ENCODE measurements around the gene SNX8.

The SNX8 gene

DNA sequence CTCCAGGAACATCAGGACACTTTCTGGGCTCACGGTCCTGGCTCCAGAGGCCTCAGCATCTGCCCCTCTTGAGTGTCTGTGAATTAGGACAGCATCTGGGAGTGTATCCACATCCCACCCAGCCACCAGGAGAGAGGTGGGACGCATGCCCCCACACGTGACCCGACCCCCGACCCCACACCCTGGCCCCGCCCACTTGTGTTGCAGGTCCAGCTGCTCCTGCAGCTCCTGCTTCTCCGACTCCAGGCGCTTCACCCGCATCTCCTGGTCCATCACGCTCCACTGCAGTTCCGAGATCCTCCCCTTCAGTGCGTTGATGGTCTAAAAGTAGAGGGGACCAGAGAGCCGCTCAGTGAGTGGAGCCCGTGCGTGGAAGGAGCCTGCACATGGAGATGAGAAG, 95.1 kb downstream of the SNX8 start:
- no peak overlapping the region for H3K4me3 ChIP-seq (ENCODE audit: low read depth, low read length)
- no peak for DNase-seq (ENCODE audit: low read depth, low spot score)
- TF ChIP-seq, protein P1, sequence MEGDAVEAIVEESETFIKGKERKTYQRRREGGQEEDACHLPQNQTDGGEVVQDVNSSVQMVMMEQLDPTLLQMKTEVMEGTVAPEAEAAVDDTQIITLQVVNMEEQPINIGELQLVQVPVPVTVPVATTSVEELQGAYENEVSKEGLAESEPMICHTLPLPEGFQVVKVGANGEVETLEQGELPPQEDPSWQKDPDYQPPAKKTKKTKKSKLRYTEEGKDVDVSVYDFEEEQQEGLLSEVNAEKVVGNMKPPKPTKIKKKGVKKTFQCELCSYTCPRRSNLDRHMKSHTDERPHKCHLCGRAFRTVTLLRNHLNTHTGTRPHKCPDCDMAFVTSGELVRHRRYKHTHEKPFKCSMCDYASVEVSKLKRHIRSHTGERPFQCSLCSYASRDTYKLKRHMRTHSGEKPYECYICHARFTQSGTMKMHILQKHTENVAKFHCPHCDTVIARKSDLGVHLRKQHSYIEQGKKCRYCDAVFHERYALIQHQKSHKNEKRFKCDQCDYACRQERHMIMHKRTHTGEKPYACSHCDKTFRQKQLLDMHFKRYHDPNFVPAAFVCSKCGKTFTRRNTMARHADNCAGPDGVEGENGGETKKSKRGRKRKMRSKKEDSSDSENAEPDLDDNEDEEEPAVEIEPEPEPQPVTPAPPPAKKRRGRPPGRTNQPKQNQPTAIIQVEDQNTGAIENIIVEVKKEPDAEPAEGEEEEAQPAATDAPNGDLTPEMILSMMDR (IDR thresholded peaks at IDR 0.05; ENCODE audit: insufficient read depth, low read length, missing control alignments), result no peak
- ChIA-PET CTCF (interaction anchor here (1.0 kb wide), 1 partner anchor 12 kb away, joined by 3 read pairs; no protein-coding TSS in a partner anchor), POLR2A (no interaction called here)

DNA sequence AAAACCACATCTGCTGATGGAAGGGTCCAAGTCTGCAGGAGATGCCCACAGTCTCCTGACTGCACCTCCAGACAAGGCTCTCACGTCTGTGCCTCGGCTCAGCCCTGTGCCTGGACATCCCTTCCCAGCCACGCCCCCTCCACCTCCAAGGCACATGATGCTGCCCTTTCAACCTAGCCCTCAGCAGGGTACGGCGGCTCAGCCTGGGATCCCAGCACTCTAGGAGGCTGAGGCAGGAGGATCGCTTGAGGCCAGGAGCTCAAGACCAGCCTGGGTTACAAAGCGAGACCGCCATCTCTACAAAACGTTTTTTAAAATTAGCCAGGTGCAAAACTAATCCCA, 95.8 kb downstream of the SNX8 start:
- DNase-seq (ENCODE audit: low read depth, low spot score), result no peak
- TF ChIP-seq, protein P1 (IDR thresholded peaks at IDR 0.05; ENCODE audit: insufficient read depth, low read length, missing control alignments), result no peak
- POLR2A ChIA-PET, result no interaction called here
- CTCF ChIA-PET, result interaction anchor here (1.0 kb wide), 2 partner anchors 13 to 130 kb away, joined by 3 read pairs; no protein-coding TSS in a partner anchor
- no peak overlapping the region for H3K4me3 ChIP-seq (ENCODE audit: low read depth, low read length)

DNA sequence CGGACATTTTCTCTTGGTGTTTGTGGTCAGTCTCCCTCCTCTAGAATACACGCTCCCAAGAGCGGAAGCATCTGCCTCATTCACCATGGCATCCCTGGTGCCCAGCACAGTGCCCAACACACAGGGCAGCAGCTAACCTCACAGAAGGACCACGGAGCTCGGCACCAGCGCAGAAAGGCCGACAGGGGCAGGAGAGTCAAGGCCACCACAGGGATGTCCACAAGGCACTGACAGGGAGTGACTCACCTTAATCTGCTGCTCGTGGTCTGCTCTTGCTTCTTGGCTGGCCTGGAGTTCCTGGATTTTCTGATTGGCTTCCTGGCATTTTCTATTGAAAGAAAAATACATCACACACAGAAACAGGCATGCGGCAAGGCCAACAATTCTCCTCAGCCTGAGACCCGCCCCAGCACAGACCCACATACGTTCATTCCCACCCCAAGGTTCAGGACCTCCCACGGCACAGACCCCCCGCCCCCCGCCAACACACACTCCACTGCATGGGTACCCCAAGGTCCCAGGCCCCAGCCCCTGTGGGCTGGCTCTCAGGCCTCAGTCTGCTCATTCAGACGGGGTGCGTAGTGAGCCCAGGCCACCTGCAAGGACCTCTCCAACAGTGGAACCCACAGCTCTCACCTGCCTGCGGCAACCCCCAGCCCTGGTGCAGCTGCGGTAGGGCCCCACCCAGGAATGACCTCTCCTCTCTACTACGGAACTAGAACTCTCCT, 96.4 kb downstream of the SNX8 start:
- TF ChIP-seq, protein P1 (IDR thresholded peaks at IDR 0.05; ENCODE audit: insufficient read depth, low read length, missing control alignments), result no peak
- ChIA-PET CTCF (interaction anchor here (1.0 kb wide), 2 partner anchors 14 to 130 kb away, joined by 3 read pairs; no protein-coding TSS in a partner anchor), POLR2A (no interaction called here)
- DNase-seq (ENCODE audit: low read depth, low spot score), result no peak
- no peak overlapping the region for H3K4me3 ChIP-seq (ENCODE audit: low read depth, low read length)

DNA sequence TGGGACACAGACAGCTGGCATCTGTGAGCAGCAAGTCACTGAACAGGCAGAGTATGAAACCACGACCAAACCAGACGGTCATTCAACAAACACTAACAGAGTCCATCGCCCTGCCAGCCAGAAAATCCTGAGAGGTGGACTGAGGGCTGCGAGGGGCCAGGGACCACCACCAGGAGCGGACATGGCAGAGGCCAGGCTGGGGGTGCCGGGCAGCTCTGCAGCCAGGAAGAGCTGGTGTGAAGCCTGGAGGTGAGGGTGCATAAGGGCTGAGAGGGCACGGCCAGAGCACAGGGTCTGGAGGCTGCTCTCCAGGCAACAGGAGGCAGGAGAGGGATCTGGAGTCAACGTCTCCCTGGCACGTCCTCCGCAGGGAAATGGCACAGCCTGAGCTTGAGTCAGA, 97.0 kb downstream of the SNX8 start:
- ChIA-PET POLR2A (no interaction called here), CTCF (interaction anchor here (0.8 to 2.6 kb wide), 2 partner anchors 9 to 131 kb away, joined by 3 to 8 read pairs; no protein-coding TSS in a partner anchor)
- no peak for DNase-seq (ENCODE audit: low read depth, low spot score)
- TF ChIP-seq, protein P1 (IDR thresholded peaks at IDR 0.05; ENCODE audit: insufficient read depth, low read length, missing control alignments), result no peak
- no peak overlapping the region for H3K4me3 ChIP-seq (ENCODE audit: low read depth, low read length)

DNA sequence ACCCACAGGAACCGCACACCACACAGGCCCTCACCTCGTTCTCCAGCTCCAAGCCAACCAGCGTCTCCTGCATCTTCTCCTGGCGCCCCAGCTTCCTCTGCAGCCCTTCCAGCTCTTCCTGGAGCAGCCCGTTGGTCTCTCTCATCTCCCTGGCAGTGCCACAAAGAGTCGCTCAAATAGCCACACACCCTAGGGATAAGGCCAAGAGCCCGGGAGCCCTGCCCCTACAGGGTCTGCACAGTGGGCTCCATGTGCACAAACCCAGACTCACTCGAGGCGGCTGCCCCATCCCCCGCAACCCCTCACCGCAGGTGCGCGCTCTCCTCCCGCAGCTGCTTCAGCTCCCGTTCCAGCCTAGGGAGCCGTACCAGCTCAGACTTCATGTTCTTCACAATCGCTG, 98.4 kb downstream of the SNX8 start:
- ChIA-PET POLR2A (interaction anchor here (1.1 kb wide), 1 partner anchor 17 kb away, joined by 3 read pairs; the partner anchor contains the start of gene MAD1L1), CTCF (interaction anchor here (0.6 to 2.6 kb wide), 2 partner anchors 107 to 133 kb away, joined by 3 to 8 read pairs; no protein-coding TSS in a partner anchor)
- no peak overlapping the region for H3K4me3 ChIP-seq (ENCODE audit: low read depth, low read length)
- TF ChIP-seq, protein P1 (IDR thresholded peaks at IDR 0.05; ENCODE audit: insufficient read depth, low read length, missing control alignments), result no peak
- DNase-seq (ENCODE audit: low read depth, low spot score), result no peak

DNA sequence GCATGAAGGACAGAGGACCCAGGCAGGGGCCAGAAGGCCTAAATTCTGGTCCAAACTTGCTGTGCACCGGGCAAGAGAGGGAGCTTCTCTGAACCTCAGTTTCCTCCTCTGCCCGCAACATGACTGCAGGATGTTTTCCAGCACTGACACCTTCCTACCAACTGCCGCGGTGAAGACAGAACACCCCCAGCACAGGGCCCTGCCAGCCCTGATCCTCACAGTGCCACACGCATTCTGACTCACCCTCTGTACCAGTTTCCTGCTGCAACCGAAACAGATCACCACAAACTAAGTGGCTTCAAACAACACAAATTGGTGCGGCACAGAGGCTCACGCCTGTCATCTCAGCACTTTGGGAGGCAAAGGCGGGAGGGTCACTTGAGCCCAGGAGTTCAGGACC, 99.6 kb downstream of the SNX8 start:
- POLR2A ChIA-PET, result no interaction called here
- TF ChIP-seq, protein P1 (IDR thresholded peaks at IDR 0.05; ENCODE audit: insufficient read depth, low read length, missing control alignments), result no peak
- DNase-seq (ENCODE audit: low read depth, low spot score), result no peak
- H3K4me3 ChIP-seq (ENCODE audit: low read depth, low read length), result no peak overlapping the region
- CTCF ChIA-PET, result interaction anchor here (1.1 to 2.6 kb wide), 2 partner anchors 134 to 293 kb away, joined by 3 to 8 read pairs; no protein-coding TSS in a partner anchor
